Keratinocyte (primary cell): ENCODE data around the gene TMEM45A. TPM values are rescaled to one million over a fixed set of nuclear protein-coding genes. Genes with fewer than 3 reads are reported as not detected.

Experiments
- DNase-seq: peaks from one replicate; pipeline ENCODE4 v3.0.0-alpha.2; 2011; ENCODE audit warnings: low read depth, missing footprints, low spot score
- FAIRE-seq: peaks from 2 replicates; lab custom pipeline; 2011; peaks lifted over from hg19 to GRCh38; lab: Jason Lieb, UNC
- H2AFZ ChIP-seq: 2 replicates; pipeline ENCODE4 v1.6.0; 2012; ENCODE audit warnings: low read length, control low read depth, inconsistent platforms; ENCODE audit not compliant: control insufficient read depth
- H3K27ac ChIP-seq: 2 replicates; pipeline ENCODE4 v1.5.1; 2011; ENCODE audit warnings: low read length; ENCODE audit not compliant: control insufficient read depth, insufficient read depth
- H3K27me3 ChIP-seq: 3 replicates; pipeline ENCODE4 v1.6.0; 2011; ENCODE audit warnings: low read length; ENCODE audit not compliant: control insufficient read depth, insufficient read depth; ENCODE audit errors: extremely low read depth
- H3K36me3 ChIP-seq, 2 experiments: 2 replicates in 1 of 2; 3 replicates in 1 of 2; pipeline ENCODE4 v1.5.1; 2011; ENCODE audit warnings: low read length in 2 of 2, mild to moderate bottlenecking in 1 of 2; ENCODE audit not compliant: control insufficient read depth in 2 of 2, insufficient read depth in 2 of 2; ENCODE audit errors: extremely low read depth in 1 of 2
- H3K4me1 ChIP-seq: 3 replicates; pipeline ENCODE4 v1.5.1; 2011; ENCODE audit warnings: low read length; ENCODE audit not compliant: control insufficient read depth, insufficient read depth; ENCODE audit errors: extremely low read depth
- H3K4me2 ChIP-seq: 3 replicates; pipeline ENCODE4 v1.6.0; 2011; ENCODE audit warnings: low read depth, low read length; ENCODE audit not compliant: control insufficient read depth, insufficient read depth; ENCODE audit errors: extremely low read depth
- H3K4me3 ChIP-seq, 3 experiments: fragments of 200-600 bp in 1 of 3; sonication (generic) in 1 of 3; 2 replicates in 2 of 3; 3 replicates in 1 of 3; pipeline ENCODE4 v1.5.1; 2011 to 2016; ENCODE audit warnings: low read length in 3 of 3, mild to moderate bottlenecking in 3 of 3, control low read depth in 2 of 3, inconsistent platforms in 1 of 3, low read depth in 1 of 3, mixed read lengths in 1 of 3, mixed run types in 1 of 3, moderate library complexity in 1 of 3; ENCODE audit not compliant: control insufficient read depth in 2 of 3, insufficient read depth in 2 of 3; ENCODE audit errors: extremely low read depth in 1 of 3
- H3K79me2 ChIP-seq: 2 replicates; pipeline ENCODE4 v1.6.0; 2012; ENCODE audit warnings: low read length; ENCODE audit not compliant: control insufficient read depth, insufficient read depth
- H3K9ac ChIP-seq: 3 replicates; pipeline ENCODE4 v1.6.0; 2011; ENCODE audit warnings: low read length; ENCODE audit not compliant: control insufficient read depth, insufficient read depth; ENCODE audit errors: extremely low read depth
- H3K9me1 ChIP-seq: 3 replicates; pipeline ENCODE4 v1.6.0; 2011; ENCODE audit warnings: low read length; ENCODE audit not compliant: control insufficient read depth, insufficient read depth; ENCODE audit errors: extremely low read depth
- H3K9me3 ChIP-seq: 2 replicates; pipeline ENCODE4 v1.5.1; 2012; ENCODE audit warnings: low read depth, low read length; ENCODE audit not compliant: control insufficient read depth
- H4K20me1 ChIP-seq: 3 replicates; pipeline ENCODE4 v1.6.0; 2011; ENCODE audit warnings: low read length; ENCODE audit not compliant: control insufficient read depth, insufficient read depth; ENCODE audit errors: extremely low read depth
- CTCF ChIP-seq, 3 experiments: IDR thresholded peaks in 1 of 3; conservative IDR thresholded peaks in 1 of 3; optimal IDR thresholded peaks in 1 of 3; 2 replicates in 2 of 3; 3 replicates in 1 of 3; pipeline versions ENCODE3 to v1.5.1; 2011; ENCODE audit warnings: low read length in 3 of 3, mild to moderate bottlenecking in 3 of 3, moderate library complexity in 2 of 3, control low read depth in 1 of 3, inconsistent platforms in 1 of 3; ENCODE audit not compliant: insufficient read depth in 2 of 3; ENCODE audit errors: extremely low read depth in 1 of 3
- EZH2 ChIP-seq: IDR thresholded peaks from one replicate; pipeline ENCODE4 v1.6.1; 2012; ENCODE audit warnings: inconsistent platforms, mild to moderate bottlenecking, low read length, moderate library complexity
- dilution Hi-C: fragments of 300-500 bp; cut with MboI; formaldehyde crosslinking; loops from one replicate; pipeline ENCODE4 v1.7.0; 2020; ENCODE audit warnings: low sequenced_read_pairs; ENCODE audit not compliant: extremely low pct_ligation_motif_present
- polyA plus RNA-seq, 5 experiments: library from polyadenylated mRNA; depleted of rRNA in 3 of 5; stranded (reverse) in 3 of 5; stranded (forward) in 1 of 5; unstranded in 1 of 5; fragments of >200 nt; gene quantifications; 1 replicate in 1 of 5; 2 replicates in 3 of 5; 3 replicates in 1 of 5; pipeline versions ENCODE4 v1.2.1 to v1.2.3, GENCODE V29; 2011 to 2012; ENCODE audit warnings: missing spikeins in 2 of 5, low read depth in 1 of 5, low replicate concordance in 1 of 5

The TMEM45A gene
- polyA plus RNA-seq, 1 donor (not counting 4 experiments of a cell fraction or from before 2014, with no cell fraction given) = 57.2 TPM

- Histone ChIP-seq H4K20me1 (no peaks in the 10 kb centered on the region), H3K27me3 (no peaks in the 10 kb centered on the region), H3K79me2 (no peaks in the 10 kb centered on the region), H2AFZ (no peak overlapping the region), H3K36me3 (no peaks in the 10 kb centered on the region), H3K9ac (no peak overlapping the region), H3K9me1 (no peaks in the 10 kb centered on the region), H3K4me3 (no peak overlapping the region), H3K27ac (no peak overlapping the region), H3K9me3 (no peaks in the 10 kb centered on the region), H3K4me2 (no peak overlapping the region), H3K4me1 (peaks cover 7% of the 10 kb centered on the region)
- dilution Hi-C loops = no loop called here
- FAIRE-seq (no peak), DNase-seq (no peak)
- TF ChIP-seq EZH2 (no peak), CTCF (optimal IDR thresholded peaks at IDR 0.05 in 1 of 3, IDR thresholded peaks at IDR 0.05 in 1 of 3, conservative IDR thresholded peaks at IDR 0.05 in 1 of 3; ENCODE audit: extremely low read depth in 1 of 3, insufficient read depth in 2 of 3, low read length in 3 of 3) (no peak)
Measured at GRCh38 chr3:100489118-100489517, 3.3 kb upstream of the TMEM45A start.

GRCh38 chr3:100496711-100497261, 4.4 kb downstream of the TMEM45A start:
- H4K20me1 ChIP-seq = no peaks in the 10 kb centered on the region
- TF ChIP-seq EZH2 (no peak), CTCF (optimal IDR thresholded peaks at IDR 0.05 in 1 of 3, IDR thresholded peaks at IDR 0.05 in 1 of 3, conservative IDR thresholded peaks at IDR 0.05 in 1 of 3; ENCODE audit: extremely low read depth in 1 of 3, insufficient read depth in 2 of 3, low read length in 3 of 3) (no peak)
- dilution Hi-C loops = no loop called here
- no peak overlapping the region for H3K9ac ChIP-seq
- H3K27ac ChIP-seq = no peak overlapping the region
- no peaks in the 10 kb centered on the region for H3K27me3 ChIP-seq
- peak; percentile 40 for DNase-seq
- peak overlapping the region; percentile 17 for H3K4me2 ChIP-seq
- peak; percentile 23 for FAIRE-seq
- H3K4me1 ChIP-seq = peaks cover 13% of the 10 kb centered on the region
- no peaks in the 10 kb centered on the region for H3K9me3 ChIP-seq
- no peak overlapping the region for H2AFZ ChIP-seq
- H3K36me3 ChIP-seq = no peaks in the 10 kb centered on the region
- no peaks in the 10 kb centered on the region for H3K9me1 ChIP-seq
- peaks cover 3% of the 10 kb centered on the region for H3K79me2 ChIP-seq
- H3K4me3 ChIP-seq = no peak overlapping the region
